ENCODE measurements around the gene SNRPA1. TPM values are rescaled to one million over a fixed set of nuclear protein-coding genes. Genes with fewer than 3 reads are reported as not detected.

SNRPA1 gene
- total and polyA plus RNA-seq, 2 of the 13 experiments (the other 11 are each of a cell fraction or from before 2014, with no cell fraction given): 41.2 to 108 TPM

GRCh38 chr15:101258238-101259144, 36.6 kb downstream of the SNRPA1 start:
- CTCF ChIA-PET (ENCODE audit: low intra/inter-chr PET ratio, low total read pairs): interaction anchor here (0.6 to 4.7 kb wide), 6 partner anchors 136 to 341 kb away, joined by 3 to 72 read pairs (median 4); no protein-coding TSS in a partner anchor
- TF ChIP-seq SP1 (IDR thresholded peaks at IDR 0.05): no peak
- TF ChIP-seq SP1 (CRISPR knock-in tag; IDR thresholded peaks at IDR 0.05): no peak
- TF ChIP-seq STAG1 (CRISPR knock-in tag; IDR thresholded peaks at IDR 0.05): peak; percentile 96
- TF ChIP-seq ZNF343 (CRISPR knock-in tag; IDR thresholded peaks at IDR 0.05): no peak
- TF ChIP-seq, protein P1, sequence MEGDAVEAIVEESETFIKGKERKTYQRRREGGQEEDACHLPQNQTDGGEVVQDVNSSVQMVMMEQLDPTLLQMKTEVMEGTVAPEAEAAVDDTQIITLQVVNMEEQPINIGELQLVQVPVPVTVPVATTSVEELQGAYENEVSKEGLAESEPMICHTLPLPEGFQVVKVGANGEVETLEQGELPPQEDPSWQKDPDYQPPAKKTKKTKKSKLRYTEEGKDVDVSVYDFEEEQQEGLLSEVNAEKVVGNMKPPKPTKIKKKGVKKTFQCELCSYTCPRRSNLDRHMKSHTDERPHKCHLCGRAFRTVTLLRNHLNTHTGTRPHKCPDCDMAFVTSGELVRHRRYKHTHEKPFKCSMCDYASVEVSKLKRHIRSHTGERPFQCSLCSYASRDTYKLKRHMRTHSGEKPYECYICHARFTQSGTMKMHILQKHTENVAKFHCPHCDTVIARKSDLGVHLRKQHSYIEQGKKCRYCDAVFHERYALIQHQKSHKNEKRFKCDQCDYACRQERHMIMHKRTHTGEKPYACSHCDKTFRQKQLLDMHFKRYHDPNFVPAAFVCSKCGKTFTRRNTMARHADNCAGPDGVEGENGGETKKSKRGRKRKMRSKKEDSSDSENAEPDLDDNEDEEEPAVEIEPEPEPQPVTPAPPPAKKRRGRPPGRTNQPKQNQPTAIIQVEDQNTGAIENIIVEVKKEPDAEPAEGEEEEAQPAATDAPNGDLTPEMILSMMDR (CRISPR knock-in tag; IDR thresholded peaks at IDR 0.05): peak; percentile 88
- peak; percentile 73 for TF ChIP-seq RAD21 (CRISPR knock-in tag; IDR thresholded peaks at IDR 0.05)
- TF ChIP-seq DNMT3B (CRISPR knock-in tag; conservative IDR thresholded peaks at IDR 0.05): no peak
- no peak for TF ChIP-seq CREB1 (IDR thresholded peaks at IDR 0.05)
- 0 out of 2 replicates have a peak, but pooled peaks have one; percentile 19 for TF ChIP-seq CREB1 (CRISPR knock-in tag; IDR thresholded peaks at IDR 0.05)
- TF ChIP-seq, protein P2, sequence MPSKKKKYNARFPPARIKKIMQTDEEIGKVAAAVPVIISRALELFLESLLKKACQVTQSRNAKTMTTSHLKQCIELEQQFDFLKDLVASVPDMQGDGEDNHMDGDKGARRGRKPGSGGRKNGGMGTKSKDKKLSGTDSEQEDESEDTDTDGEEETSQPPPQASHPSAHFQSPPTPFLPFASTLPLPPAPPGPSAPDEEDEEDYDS (CRISPR knock-in tag; IDR thresholded peaks at IDR 0.05): peak; percentile 14; the same call in 1 of the 2 replicates
- no peak for TF ChIP-seq ZFAT (CRISPR knock-in tag; conservative IDR thresholded peaks at IDR 0.05)
- 0 out of 2 replicates have a peak, but pooled peaks have one; percentile 6 for TF ChIP-seq BCL6 (CRISPR knock-in tag; IDR thresholded peaks at IDR 0.05)
- TF ChIP-seq ZNF724P (CRISPR knock-in tag; IDR thresholded peaks at IDR 0.05; ENCODE audit: borderline replicate concordance): no peak
- TF ChIP-seq, protein P3, sequence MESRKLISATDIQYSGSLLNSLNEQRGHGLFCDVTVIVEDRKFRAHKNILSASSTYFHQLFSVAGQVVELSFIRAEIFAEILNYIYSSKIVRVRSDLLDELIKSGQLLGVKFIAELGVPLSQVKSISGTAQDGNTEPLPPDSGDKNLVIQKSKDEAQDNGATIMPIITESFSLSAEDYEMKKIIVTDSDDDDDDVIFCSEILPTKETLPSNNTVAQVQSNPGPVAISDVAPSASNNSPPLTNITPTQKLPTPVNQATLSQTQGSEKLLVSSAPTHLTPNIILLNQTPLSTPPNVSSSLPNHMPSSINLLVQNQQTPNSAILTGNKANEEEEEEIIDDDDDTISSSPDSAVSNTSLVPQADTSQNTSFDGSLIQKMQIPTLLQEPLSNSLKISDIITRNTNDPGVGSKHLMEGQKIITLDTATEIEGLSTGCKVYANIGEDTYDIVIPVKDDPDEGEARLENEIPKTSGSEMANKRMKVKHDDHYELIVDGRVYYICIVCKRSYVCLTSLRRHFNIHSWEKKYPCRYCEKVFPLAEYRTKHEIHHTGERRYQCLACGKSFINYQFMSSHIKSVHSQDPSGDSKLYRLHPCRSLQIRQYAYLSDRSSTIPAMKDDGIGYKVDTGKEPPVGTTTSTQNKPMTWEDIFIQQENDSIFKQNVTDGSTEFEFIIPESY (CRISPR knock-in tag; IDR thresholded peaks at IDR 0.05): 0 out of 2 replicates have a peak, but pooled peaks have one; percentile 16
- no peak for TF ChIP-seq ZNF720 (CRISPR knock-in tag; IDR thresholded peaks at IDR 0.05)
- TF ChIP-seq ZNF121 (CRISPR knock-in tag; IDR thresholded peaks at IDR 0.05): no peak
- TF ChIP-seq NFIC (IDR thresholded peaks at IDR 0.05; ENCODE audit: low read length): no peak
- no peak for TF ChIP-seq U2AF2 (IDR thresholded peaks at IDR 0.05; ENCODE audit: low read depth, low read length)
- TF ChIP-seq SOX13 (IDR thresholded peaks at IDR 0.05): no peak
- TF ChIP-seq SOX13 (CRISPR knock-in tag; conservative IDR thresholded peaks at IDR 0.05 in 1 of 2, IDR thresholded peaks at IDR 0.05 in 1 of 2): peak in 1 of 2 experiments; percentile 43; a peak in 1 of 4 replicates

More at GRCh38 chr15:101258238-101259144, 36.6 kb downstream of the SNRPA1 start:
- H3K36me3 ChIP-seq (replicated peaks in 1 of 2; ENCODE audit: control insufficient read depth in 1 of 2, insufficient read depth in 2 of 2, low read length in 2 of 2): no peaks in the 10 kb centered on the region
- H3K27ac ChIP-seq (ENCODE audit: extremely low read length, insufficient read depth, low read length): no peak overlapping the region
- H3K9ac ChIP-seq (ENCODE audit: insufficient read depth, low read depth, low read length): no peak overlapping the region
- H3K27me3 ChIP-seq (ENCODE audit: control insufficient read depth in 1 of 2, insufficient read depth in 2 of 2, low read length in 2 of 2): peaks cover 0 to 8% of the 10 kb centered on the region in 2 experiments; a peak in 3 of 5 replicates
- peak; percentile 80 for FAIRE-seq
- peak overlapping the region in 1 of 3 experiments; percentile 25; a peak in 1 of 6 replicates for H3K4me3 ChIP-seq (replicated peaks in 1 of 3; ENCODE audit: insufficient read depth in 1 of 3, low read depth in 2 of 3, low read length in 3 of 3)
- H4K20me1 ChIP-seq (ENCODE audit: insufficient read depth, low read length): no peaks in the 10 kb centered on the region
- H2AFZ ChIP-seq (ENCODE audit: low read length): no peak overlapping the region
- intact Hi-C loops (cut with micrococcal nuclease; ENCODE audit: unreplicated experiment) (loop anchor here (1.0 to 10.0 kb wide), 4 partner anchors 134 to 344 kb away; partner anchors contain the start of gene LRRK1), in situ Hi-C loops (cut with HindIII; ENCODE audit: extremely low pct_ligation_motif_present, low pct_unique_long_range_greater_than_20kb) (loop anchor here (5.0 to 25.0 kb wide), 4 partner anchors 174 to 596 kb away; partner anchors contain the start of gene LRRK1)
- POLR2A ChIA-PET: no interaction called here
- peak; percentile 68 for ATAC-seq
- peaks cover 33% of the 10 kb centered on the region for H3K4me1 ChIP-seq (ENCODE audit: insufficient read depth, low read length)
- no peaks in the 10 kb centered on the region for H3K79me2 ChIP-seq (ENCODE audit: insufficient read depth, low read length)
- DNase-seq (ENCODE audit: low spot score): peak; percentile 57
- H3K4me2 ChIP-seq (ENCODE audit: low read depth, low read length): peak overlapping the region; percentile 45
- WGBS (ENCODE audit: low lambda C conversion rate): 12% methylated on average over 8 of the region's 11 CpGs
- no TSS peak for BruUV-seq (replicated peaks)
- H3K9me3 ChIP-seq (ENCODE audit: low read length): no peaks in the 10 kb centered on the region

Measured in HepG2 (cell line).